Measurements from ENCODE around the gene DHRSX.

DNA sequence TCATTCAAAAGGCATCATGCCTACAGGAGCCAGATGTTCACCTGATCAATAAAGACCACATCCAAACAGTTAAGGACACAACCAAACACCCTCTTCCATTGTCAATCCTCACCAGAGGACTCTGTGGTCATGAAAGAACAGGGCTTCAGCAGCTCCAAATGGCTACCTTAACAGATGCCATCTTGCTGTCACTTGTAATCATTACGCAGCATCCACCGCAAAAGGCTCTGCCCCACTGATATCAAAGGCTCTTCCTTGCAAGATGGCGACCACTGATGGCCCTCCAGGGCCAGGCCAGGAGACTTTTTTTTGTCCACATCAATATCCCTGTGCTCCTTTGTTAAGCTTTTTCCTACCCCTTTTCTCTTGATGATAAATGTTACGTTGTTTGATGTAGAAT, 157.4 kb downstream of the DHRSX start:
- TF ChIP-seq POLR2A (IDR thresholded peaks at IDR 0.05) = no peak
- no peak for TF ChIP-seq CTCF (IDR thresholded peaks at IDR 0.05)

All from heart left ventricle (tissue), 13 donors.